SK-N-SH (cell line): ENCODE measurements around the gene MS4A4A. TPM values are rescaled to one million over a fixed set of nuclear protein-coding genes. Genes with fewer than 3 reads are reported as not detected.

Source experiments
- CTCF ChIA-PET: fragments of 300-600, 350-600 bp; formaldehyde crosslinking; extraction: SDS; loops from one replicate; lab custom pipeline; 2021; lab: Yijun Ruan, JAX
- POLR2A ChIA-PET: fragments of 350-600 bp; sonication (Branson Sonifier 250); formaldehyde crosslinking; extraction: SDS; loops from one replicate; lab custom pipeline; 2020; ENCODE audit warnings: antibody characterized with exemption, inconsistent platforms; lab: Yijun Ruan, JAX
- DNase-seq: peaks from one replicate; pipeline ENCODE4 v3.0.0; 2012
- H2AFZ ChIP-seq: fragments of 200-600 bp; sonication (generic); 2 replicates; pipeline ENCODE4 v1.8.1; 2016; ENCODE audit warnings: antibody characterized with exemption, mild to moderate bottlenecking, low read depth
- H3F3A ChIP-seq: fragments of 200-600 bp; sonication (generic); replicated peaks from 2 replicates; pipeline ENCODE3; 2016; ENCODE audit warnings: antibody characterized with exemption, mild to moderate bottlenecking; ENCODE audit not compliant: insufficient read depth
- H3K27ac ChIP-seq, 2 experiments: fragments of 200-500 bp in 1 of 2; fragments of 200-600 bp in 1 of 2; sonication (Bioruptor generic) in 1 of 2; sonication (generic), shearing (Covaris generic) in 1 of 2; 2 replicates each; pipeline versions ENCODE4 v1.5.1 to v1.6.1; 2014 to 2016; ENCODE audit warnings: low read depth in 2 of 2, inconsistent platforms in 1 of 2, low read length in 1 of 2, mild to moderate bottlenecking in 1 of 2, mixed read lengths in 1 of 2
- H3K27me3 ChIP-seq: fragments of 200-600 bp; sonication (generic), shearing (Covaris generic); 2 replicates; pipeline ENCODE4 v1.6.1; 2016; ENCODE audit warnings: mixed run types; ENCODE audit not compliant: insufficient read depth
- H3K36me3 ChIP-seq, 2 experiments: fragments of 200-500 bp in 1 of 2; fragments of 200-600 bp in 1 of 2; sonication (Bioruptor generic) in 1 of 2; sonication (generic) in 1 of 2; replicated peaks in 1 of 2; 2 replicates each; pipeline versions ENCODE3 to v1.5.1; 2014 to 2016; ENCODE audit warnings: low read length in 1 of 2, mild to moderate bottlenecking in 1 of 2; ENCODE audit not compliant: insufficient read depth in 2 of 2, control insufficient read depth in 1 of 2
- H3K4me1 ChIP-seq, 2 experiments: fragments of 200-500 bp in 1 of 2; fragments of 200-600 bp in 1 of 2; sonication (Bioruptor generic) in 1 of 2; sonication (generic), shearing (Covaris generic) in 1 of 2; 2 replicates each; pipeline versions ENCODE4 v1.5.1 to v1.6.1; 2014 to 2016; ENCODE audit warnings: low read depth in 1 of 2, low read length in 1 of 2, mixed run types in 1 of 2; ENCODE audit not compliant: insufficient read depth in 2 of 2, control insufficient read depth in 1 of 2
- H3K4me2 ChIP-seq: fragments of 200-600 bp; sonication (generic), shearing (Covaris generic); 2 replicates; pipeline ENCODE4 v1.6.1; 2017; ENCODE audit warnings: mixed run types
- H3K4me3 ChIP-seq, 2 experiments: fragments of 200-500 bp in 1 of 2; fragments of 200-600 bp in 1 of 2; sonication (Bioruptor generic) in 1 of 2; sonication (generic), shearing (Covaris generic) in 1 of 2; 2 replicates each; pipeline versions ENCODE4 v1.5.1 to v1.8.1; 2014 to 2016; ENCODE audit warnings: low read depth in 2 of 2, inconsistent platforms in 1 of 2, low read length in 1 of 2, mild to moderate bottlenecking in 1 of 2, mixed read lengths in 1 of 2, moderate library complexity in 1 of 2
- H3K79me2 ChIP-seq: fragments of 200-600 bp; sonication (generic); 2 replicates; pipeline ENCODE4 v1.8.1; 2017; ENCODE audit warnings: mild to moderate bottlenecking; ENCODE audit not compliant: insufficient read depth
- H3K9ac ChIP-seq: fragments of 200-600 bp; sonication (generic); 2 replicates; pipeline ENCODE4 v1.6.1; 2017; ENCODE audit warnings: mixed run types
- H3K9me2 ChIP-seq: fragments of 200-600 bp; sonication (generic); 2 replicates; pipeline ENCODE4 v1.6.1; 2017; ENCODE audit warnings: mixed run types
- H3K9me3 ChIP-seq: fragments of 200-600 bp; sonication (generic); 2 replicates; pipeline ENCODE4 v1.6.1; 2017; ENCODE audit warnings: mixed run types, mild to moderate bottlenecking, moderate library complexity
- H4K20me1 ChIP-seq: fragments of 200-600 bp; sonication (generic); 2 replicates; pipeline ENCODE4 v1.6.1; 2017; ENCODE audit warnings: mild to moderate bottlenecking, mixed run types; ENCODE audit not compliant: insufficient read depth
- CHD2 ChIP-seq: fragments of 150-350 bp; IDR thresholded peaks from 2 replicates; pipeline ENCODE4 v1.6.1; 2018; ENCODE audit warnings: low read length; ENCODE audit not compliant: partially characterized antibody
- CTCF ChIP-seq: fragments of 200-600 bp; sonication (generic); IDR thresholded peaks from 2 replicates; pipeline ENCODE4 v1.6.1; 2017; ENCODE audit warnings: antibody characterized with exemption, mild to moderate bottlenecking, moderate library complexity
- FOSL2 ChIP-seq: IDR thresholded peaks from 2 replicates; pipeline ENCODE4 v1.4.0; 2012; ENCODE audit warnings: low read depth, mild to moderate bottlenecking, moderate library complexity, borderline replicate concordance
- IRF3 ChIP-seq: fragments of 150-350 bp; IDR thresholded peaks from 2 replicates; pipeline ENCODE4 v1.6.1; 2016; ENCODE audit warnings: mild to moderate bottlenecking, low read depth, low read length
- MXI1 ChIP-seq: IDR thresholded peaks from 2 replicates; pipeline ENCODE4 v1.6.1; 2012; ENCODE audit warnings: mild to moderate bottlenecking, low read depth, low read length, improper control_type of control experiment
- NFIC ChIP-seq: IDR thresholded peaks from 2 replicates; pipeline ENCODE4 v1.4.0; 2012; ENCODE audit warnings: borderline replicate concordance
- NRF1 ChIP-seq: IDR thresholded peaks from 2 replicates; pipeline ENCODE4 v1.6.1; 2012; ENCODE audit warnings: low read depth, mild to moderate bottlenecking, low read length
- POLR2AphosphoS5 ChIP-seq: IDR thresholded peaks from 2 replicates; pipeline ENCODE4 v1.6.1; 2012; ENCODE audit warnings: low read depth, low read length
- RCOR1 ChIP-seq: fragments of 150-350 bp; IDR thresholded peaks from 2 replicates; pipeline ENCODE4 v1.6.1; 2017; ENCODE audit warnings: antibody characterized with exemption, low read length
- WGBS: methylation state at CpG from one replicate; pipeline ENCODE4 v1.1.6; 2017; ENCODE audit warnings: low lambda C conversion rate; 5-methylcytosine and 5-hydroxymethylcytosine counted together
- polyA plus RNA-seq, 3 experiments: library from polyadenylated mRNA; depleted of rRNA; stranded (reverse); fragments of >200 nt; gene quantifications; 2 replicates each; pipeline ENCODE4 v1.2.3, GENCODE V29; 2012
- TF ChIP-seq, protein P1 (sequence below): IDR thresholded peaks from 2 replicates; pipeline ENCODE4 v1.4.0; 2012; ENCODE audit warnings: low read depth, borderline replicate concordance
- TF ChIP-seq, protein P2 (sequence below): IDR thresholded peaks from 2 replicates; pipeline ENCODE4; 2012

MS4A4A gene
- polyA plus RNA-seq, 1 of the 3 experiments (the other 2 are of a cell fraction), result not detected

DNA sequence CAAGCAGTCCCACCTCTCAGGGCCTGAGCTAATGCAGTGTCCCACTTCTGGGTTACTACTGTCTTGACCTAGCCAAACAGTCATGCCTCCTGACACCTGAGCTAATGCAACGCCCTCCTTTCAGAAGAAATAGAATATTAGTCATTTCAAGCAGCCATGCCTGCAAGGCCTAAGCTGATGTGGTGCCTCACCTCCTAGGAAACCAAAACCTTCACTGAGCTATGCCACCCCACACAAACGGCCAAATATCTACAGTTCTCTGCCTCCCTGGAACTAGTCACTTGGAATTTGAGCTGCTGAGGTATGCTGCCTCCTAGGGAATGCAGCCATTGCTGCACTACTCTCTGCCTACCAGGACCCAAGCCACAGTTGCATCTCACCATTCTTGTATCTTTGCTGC lies 38.3 kb downstream of the MS4A4A start:
- no peaks in the 10 kb centered on the region for H3F3A ChIP-seq
- H3K27ac ChIP-seq, result no peak overlapping the region
- no peaks in the 10 kb centered on the region for H3K9me2 ChIP-seq
- H3K4me3 ChIP-seq, result no peak overlapping the region
- H3K27me3 ChIP-seq, result no peaks in the 10 kb centered on the region
- no peaks in the 10 kb centered on the region for H3K9me3 ChIP-seq
- H3K79me2 ChIP-seq, result no peaks in the 10 kb centered on the region
- no peak overlapping the region for H3K9ac ChIP-seq
- WGBS, result 0% methylated on average over 2 of the region's 2 CpGs
- H3K4me1 ChIP-seq, result no peaks in the 10 kb centered on the region
- CTCF ChIA-PET, result interaction anchor here (1.0 to 1.3 kb wide), 2 partner anchors 16 to 24 kb away, joined by 3 to 6 read pairs; no protein-coding TSS in a partner anchor
- H3K4me2 ChIP-seq, result no peak overlapping the region
- H4K20me1 ChIP-seq, result no peaks in the 10 kb centered on the region
- no peaks in the 10 kb centered on the region for H3K36me3 ChIP-seq
- H2AFZ ChIP-seq, result no peak overlapping the region
- POLR2A ChIA-PET, result no interaction called here
- TF ChIP-seq FOSL2 (no peak), NFIC (no peak), RCOR1 (no peak), CHD2 (no peak)
- no peak for DNase-seq

DNA sequence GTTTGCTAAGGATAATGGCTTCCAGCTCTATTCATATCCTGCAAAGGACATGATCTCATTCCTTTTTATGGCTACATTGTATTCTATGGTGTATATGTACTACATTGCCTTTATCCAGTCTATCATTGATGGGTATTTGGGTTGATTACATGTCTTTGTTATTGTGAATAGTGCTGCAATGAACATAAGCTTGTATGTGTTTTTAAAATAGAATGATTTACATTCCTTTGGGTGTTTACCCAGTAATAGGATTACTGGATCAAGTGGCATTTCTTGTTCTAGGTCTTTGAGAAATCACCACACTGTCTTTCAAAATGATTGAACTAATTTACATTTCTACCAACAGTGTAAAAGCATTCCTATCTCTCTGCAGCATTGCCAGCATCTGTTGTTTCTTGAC lies 40.6 kb downstream of the MS4A4A start:
- H4K20me1 ChIP-seq, result no peaks in the 10 kb centered on the region
- no peak for TF ChIP-seq CTCF
- TF ChIP-seq, protein P1, sequence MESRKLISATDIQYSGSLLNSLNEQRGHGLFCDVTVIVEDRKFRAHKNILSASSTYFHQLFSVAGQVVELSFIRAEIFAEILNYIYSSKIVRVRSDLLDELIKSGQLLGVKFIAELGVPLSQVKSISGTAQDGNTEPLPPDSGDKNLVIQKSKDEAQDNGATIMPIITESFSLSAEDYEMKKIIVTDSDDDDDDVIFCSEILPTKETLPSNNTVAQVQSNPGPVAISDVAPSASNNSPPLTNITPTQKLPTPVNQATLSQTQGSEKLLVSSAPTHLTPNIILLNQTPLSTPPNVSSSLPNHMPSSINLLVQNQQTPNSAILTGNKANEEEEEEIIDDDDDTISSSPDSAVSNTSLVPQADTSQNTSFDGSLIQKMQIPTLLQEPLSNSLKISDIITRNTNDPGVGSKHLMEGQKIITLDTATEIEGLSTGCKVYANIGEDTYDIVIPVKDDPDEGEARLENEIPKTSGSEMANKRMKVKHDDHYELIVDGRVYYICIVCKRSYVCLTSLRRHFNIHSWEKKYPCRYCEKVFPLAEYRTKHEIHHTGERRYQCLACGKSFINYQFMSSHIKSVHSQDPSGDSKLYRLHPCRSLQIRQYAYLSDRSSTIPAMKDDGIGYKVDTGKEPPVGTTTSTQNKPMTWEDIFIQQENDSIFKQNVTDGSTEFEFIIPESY, result no peak
- no peak for TF ChIP-seq NRF1
- no peak for TF ChIP-seq MXI1
- TF ChIP-seq, protein P2, sequence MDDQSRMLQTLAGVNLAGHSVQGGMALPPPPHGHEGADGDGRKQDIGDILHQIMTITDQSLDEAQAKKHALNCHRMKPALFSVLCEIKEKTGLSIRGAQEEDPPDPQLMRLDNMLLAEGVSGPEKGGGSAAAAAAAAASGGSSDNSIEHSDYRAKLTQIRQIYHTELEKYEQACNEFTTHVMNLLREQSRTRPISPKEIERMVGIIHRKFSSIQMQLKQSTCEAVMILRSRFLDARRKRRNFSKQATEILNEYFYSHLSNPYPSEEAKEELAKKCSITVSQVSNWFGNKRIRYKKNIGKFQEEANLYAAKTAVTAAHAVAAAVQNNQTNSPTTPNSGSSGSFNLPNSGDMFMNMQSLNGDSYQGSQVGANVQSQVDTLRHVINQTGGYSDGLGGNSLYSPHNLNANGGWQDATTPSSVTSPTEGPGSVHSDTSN, result no peak
- TF ChIP-seq POLR2AphosphoS5, result no peak
- no peak for TF ChIP-seq IRF3
- H3K79me2 ChIP-seq, result no peaks in the 10 kb centered on the region
- H3K4me3 ChIP-seq, result no peak overlapping the region
- H2AFZ ChIP-seq, result no peak overlapping the region
- no peaks in the 10 kb centered on the region for H3K4me1 ChIP-seq
- ChIA-PET CTCF (interaction anchor here (1.1 kb wide), 1 partner anchor 13 kb away, joined by 5 read pairs; no protein-coding TSS in a partner anchor), POLR2A (no interaction called here)
- no peak overlapping the region for H3K9ac ChIP-seq
- H3K27ac ChIP-seq, result no peak overlapping the region
- H3K4me2 ChIP-seq, result no peak overlapping the region
- DNase-seq, result no peak
- no peaks in the 10 kb centered on the region for H3K36me3 ChIP-seq
- H3K27me3 ChIP-seq, result no peaks in the 10 kb centered on the region
- H3K9me3 ChIP-seq, result no peaks in the 10 kb centered on the region
- no peaks in the 10 kb centered on the region for H3K9me2 ChIP-seq
- H3F3A ChIP-seq, result no peaks in the 10 kb centered on the region
